HG02610 (cell line): ENCODE data around the gene TSHZ2.

ENCODE experiments used
- ATAC-seq: cut with Tn5 transposase; IDR thresholded peaks from one replicate; pipeline ENCODE4 v1.9.1; 2021; ENCODE audit warnings: mild to moderate bottlenecking, moderate library complexity; ENCODE audit not compliant: unreplicated experiment

Gene TSHZ2, protein sequence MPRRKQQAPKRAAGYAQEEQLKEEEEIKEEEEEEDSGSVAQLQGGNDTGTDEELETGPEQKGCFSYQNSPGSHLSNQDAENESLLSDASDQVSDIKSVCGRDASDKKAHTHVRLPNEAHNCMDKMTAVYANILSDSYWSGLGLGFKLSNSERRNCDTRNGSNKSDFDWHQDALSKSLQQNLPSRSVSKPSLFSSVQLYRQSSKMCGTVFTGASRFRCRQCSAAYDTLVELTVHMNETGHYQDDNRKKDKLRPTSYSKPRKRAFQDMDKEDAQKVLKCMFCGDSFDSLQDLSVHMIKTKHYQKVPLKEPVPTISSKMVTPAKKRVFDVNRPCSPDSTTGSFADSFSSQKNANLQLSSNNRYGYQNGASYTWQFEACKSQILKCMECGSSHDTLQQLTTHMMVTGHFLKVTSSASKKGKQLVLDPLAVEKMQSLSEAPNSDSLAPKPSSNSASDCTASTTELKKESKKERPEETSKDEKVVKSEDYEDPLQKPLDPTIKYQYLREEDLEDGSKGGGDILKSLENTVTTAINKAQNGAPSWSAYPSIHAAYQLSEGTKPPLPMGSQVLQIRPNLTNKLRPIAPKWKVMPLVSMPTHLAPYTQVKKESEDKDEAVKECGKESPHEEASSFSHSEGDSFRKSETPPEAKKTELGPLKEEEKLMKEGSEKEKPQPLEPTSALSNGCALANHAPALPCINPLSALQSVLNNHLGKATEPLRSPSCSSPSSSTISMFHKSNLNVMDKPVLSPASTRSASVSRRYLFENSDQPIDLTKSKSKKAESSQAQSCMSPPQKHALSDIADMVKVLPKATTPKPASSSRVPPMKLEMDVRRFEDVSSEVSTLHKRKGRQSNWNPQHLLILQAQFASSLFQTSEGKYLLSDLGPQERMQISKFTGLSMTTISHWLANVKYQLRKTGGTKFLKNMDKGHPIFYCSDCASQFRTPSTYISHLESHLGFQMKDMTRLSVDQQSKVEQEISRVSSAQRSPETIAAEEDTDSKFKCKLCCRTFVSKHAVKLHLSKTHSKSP (N-terminal part only)

GRCh38 chr20:52972190-52972937 lies at the start of gene TSHZ2:
Gene TSHZ2 (plus strand): TSS chr20:52972358. CDS start chr20:52973294, 936 bp downstream.
- no peak for ATAC-seq

DNA sequence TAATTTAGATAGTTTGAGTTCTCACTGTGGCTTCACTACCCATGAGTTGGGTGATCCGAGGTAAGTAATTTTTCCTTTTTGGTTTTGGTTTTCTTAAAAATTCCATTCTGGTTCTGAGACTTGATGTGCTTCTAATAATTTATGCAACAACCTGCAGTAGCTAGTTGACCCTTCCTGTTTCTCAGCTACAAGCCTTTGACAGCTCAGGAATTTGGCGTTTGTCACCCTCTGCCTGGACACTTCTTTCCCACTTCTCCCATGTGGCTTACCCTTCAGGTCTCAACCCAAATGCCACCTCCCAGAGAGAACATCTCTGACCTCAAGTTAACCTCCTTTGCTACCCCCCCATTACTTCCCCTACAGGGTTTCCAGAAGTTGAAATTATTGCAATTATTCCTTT lies 49.7 kb upstream of the TSHZ2 start:
- ATAC-seq: no peak

DNA sequence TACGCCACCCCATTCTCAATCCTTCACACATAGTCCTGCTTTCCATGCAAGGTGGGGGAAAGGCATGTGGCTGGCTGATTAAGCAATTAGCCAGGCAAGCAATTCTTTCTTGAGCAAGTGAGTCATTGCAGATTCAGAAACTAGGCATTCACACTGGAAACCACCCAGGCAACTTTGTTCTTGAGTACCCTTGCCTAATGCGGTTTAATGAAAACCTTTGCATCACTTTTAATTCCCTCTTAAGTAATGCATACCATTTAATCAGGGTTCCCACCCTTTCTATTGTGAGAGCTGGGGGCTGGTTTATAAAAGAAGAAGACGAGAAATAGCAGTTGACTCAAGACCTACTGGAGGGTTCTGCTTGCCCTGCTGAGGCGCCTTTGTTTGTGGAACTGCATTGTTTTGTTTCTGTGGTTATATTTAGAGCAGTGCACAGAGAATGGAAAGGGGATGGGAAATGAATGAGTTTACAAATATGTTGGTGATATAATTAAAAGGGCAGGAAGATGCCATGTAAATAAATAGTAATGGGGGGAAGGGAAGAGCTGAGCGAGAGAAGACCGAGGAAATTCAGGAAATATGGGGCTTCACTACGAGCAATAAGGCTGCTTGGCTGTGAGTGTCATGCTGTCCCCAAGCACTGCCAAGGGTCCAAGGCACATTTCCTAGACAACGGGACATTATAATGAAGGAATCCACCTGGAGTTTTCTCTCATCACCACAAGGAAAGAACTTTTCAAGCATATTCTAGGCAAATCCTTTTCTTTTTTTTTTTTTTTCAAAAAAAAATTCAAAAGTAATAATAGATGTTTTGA lies 48.8 kb upstream of the TSHZ2 start:
- ATAC-seq: no peak

DNA sequence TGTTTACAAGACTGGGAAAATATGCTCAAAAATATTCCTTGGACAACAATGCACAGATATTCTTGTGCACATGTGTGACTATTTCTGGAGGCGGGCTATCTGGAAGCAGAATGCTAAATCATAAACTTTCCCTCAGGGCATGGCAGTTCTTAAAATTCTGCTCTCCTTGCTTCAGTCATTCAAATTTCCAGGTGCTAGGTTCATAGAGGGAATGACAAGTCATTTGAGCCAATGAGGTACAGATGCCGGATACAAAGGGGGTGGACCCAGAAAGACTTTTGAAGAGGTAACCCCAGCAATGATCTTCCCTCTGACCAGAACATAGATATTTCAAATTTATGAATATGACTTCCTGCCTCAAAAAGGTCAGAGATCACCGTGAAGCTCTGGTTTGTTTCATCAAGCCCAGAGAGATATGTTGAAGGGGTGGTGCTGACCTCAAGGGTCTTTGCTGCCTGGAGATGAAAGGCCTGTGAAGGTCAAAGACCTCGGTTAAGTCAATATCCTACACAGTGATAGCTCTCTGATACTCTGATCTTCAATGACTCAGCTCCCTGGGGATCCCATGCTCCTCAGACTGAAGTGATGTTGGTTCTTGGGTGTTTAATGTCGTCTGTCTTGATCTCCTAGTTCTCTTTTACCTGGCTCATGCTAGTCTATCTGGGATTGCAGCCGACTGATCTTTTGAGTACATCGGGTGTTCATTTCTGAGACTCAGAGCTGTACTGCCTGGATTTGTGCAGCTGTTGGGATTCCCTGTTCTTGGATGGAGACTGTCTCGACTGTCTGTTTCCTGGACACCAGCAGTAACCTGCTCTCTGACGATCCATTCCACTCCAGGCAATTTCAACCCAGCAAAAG lies 47.5 kb upstream of the TSHZ2 start:
- ATAC-seq: no peak

- no peak for ATAC-seq
Measured at GRCh38 chr20:52926505-52926904, 45.7 kb upstream of the TSHZ2 start.

GRCh38 chr20:52933867-52934266 lies 38.3 kb upstream of the TSHZ2 start:
- no peak for ATAC-seq

DNA sequence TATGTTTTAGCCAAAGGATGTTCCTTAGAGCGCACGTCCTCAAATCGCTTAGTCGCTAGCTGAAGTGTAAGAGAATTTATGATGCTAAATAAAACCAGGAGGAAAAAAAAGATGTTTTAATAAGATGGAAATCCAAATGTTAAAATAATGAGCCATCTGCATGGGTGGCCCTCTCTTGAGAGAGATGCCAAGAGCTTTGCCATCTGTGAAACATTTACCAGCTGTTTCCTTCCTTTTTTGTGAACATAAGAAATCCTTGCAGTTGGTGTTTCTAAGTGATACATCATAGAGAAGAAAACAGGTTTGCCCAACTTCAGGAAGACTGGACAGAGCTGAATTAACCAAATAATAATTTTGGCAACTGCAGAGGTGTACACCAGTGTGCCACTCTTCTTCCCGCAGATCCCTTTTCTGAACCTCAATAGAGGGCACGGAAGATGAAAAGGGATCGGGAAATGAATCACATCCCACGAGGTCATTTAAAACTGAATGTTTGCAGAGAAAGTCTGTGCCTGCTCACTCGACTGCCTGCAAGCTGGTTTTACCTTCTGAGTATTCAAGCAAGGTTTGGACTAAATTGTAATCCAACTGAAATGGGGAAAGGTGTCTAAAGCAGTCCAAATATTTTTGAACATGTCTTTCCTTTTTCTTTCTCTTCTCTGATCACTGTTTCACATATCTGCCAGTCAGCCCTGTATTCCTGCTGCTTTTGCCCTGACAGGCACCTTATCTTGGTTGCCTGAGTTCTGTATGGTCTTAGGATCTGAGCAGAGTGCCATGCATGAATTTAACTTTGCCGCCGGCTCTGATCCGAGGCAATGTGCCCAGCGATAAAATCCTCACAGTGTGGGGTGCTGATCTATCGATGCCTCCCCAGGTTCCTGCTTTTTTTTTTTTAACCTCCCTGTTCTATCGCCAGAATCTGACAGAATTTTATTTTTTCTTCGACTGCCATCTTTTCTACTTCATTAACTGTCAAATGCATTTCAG lies 35.5 kb upstream of the TSHZ2 start:
- ATAC-seq: no peak

- no peak for ATAC-seq
Measured at GRCh38 chr20:52937591-52938100, 34.5 kb upstream of the TSHZ2 start.

GRCh38 chr20:52939141-52939540 lies 33.0 kb upstream of the TSHZ2 start:
- ATAC-seq: no peak

- ATAC-seq: no peak
Measured at GRCh38 chr20:52941808-52942207, 30.4 kb upstream of the TSHZ2 start.

DNA sequence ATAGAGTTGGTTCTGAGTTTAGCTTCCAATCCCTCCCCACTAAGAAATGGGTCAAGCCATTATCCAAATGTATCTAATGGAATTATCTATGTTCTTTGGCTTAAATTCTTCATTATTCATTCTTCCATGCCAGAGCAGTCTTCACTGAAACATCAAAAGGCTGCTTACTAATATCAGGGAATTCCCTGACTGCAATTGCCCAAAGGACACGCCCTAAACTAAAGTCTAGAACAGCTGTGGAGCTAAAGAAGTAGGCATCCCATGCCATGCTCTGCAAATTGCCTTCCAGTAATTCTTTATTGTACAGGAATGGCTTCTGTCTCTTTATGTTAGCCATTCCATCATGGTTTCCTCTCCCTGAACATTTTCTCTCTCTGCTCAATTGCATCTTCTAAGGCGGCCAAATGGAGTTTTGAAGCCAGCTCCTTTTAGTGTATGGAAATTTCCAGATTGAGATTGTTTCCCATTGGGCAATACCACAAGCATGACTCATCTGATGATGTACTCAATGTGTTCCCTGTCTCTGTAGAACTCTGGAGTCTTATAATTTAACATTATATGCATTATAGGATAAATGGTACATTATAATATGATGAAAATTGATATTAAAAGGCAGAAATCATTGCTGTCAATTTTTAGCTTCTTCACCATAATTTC lies 28.8 kb upstream of the TSHZ2 start:
- no peak for ATAC-seq

GRCh38 chr20:52945268-52945667 lies 26.9 kb upstream of the TSHZ2 start:
- no peak for ATAC-seq

DNA sequence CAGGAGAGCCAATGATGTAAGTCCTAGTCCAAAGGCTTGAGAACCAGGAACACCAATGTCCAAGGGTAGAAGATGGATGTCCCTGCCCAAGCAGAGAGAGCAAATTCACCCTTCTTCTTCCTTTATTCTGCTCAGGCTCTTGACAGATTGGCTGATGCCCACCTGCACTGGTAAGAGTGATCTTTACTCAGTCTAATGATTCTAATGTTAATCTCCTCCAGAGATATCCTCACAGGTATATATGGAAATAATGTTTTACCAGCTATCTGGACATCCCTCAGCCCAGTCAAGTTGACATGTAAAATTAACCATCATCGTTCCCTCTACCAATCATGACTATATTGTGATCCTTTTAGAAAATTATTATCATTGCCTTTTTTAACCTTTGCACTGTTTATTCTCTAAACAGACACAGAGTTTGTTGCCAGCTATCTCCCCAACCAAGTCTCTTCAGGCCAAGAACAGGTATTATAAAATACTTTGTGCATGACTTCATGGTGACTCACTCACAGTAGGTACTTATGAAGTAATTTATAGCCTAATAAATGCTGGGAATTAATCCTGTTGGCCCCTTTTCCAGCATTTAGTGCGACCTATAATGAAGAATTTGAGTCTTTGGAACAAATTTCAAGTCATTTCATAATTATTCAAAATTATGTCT lies 26.2 kb upstream of the TSHZ2 start:
- ATAC-seq: no peak

DNA sequence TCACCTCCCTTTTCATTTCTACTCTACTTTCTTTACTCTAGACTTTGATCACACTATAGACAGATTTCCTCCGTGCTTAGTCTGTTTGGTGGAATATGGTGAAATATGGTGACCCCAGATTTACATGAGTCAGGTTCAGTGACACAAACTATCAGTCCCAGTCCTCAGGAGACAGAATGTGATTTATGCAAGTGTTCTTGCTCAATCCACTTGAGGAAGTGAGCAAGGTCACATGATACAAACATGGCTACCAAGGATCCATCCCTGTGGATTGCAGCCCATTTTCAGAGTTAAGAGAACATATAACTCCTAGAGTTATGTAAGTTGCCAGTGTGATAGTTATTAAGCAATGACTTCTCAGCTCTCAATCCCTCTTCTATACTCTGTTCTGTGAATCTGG lies 23.7 kb upstream of the TSHZ2 start:
- ATAC-seq: no peak

DNA sequence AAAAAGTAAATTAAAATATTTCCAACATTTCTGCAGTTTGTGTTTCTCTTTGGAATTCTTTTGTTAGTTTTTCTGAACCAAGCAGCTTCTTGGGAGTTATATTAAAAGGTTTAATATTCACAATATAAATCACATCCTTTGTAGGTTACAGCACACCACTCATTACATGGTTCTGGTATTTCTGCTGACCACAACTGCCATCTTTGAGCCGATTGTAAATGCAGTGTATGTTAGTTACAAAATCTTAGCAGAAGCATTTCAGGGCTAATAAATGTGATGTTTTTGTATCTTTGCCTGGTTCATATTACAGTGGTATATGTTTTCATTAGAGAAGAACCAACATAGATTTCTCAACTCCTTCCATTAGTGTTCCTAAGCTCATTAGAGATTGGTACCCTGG lies 19.1 kb upstream of the TSHZ2 start:
- ATAC-seq: no peak

DNA sequence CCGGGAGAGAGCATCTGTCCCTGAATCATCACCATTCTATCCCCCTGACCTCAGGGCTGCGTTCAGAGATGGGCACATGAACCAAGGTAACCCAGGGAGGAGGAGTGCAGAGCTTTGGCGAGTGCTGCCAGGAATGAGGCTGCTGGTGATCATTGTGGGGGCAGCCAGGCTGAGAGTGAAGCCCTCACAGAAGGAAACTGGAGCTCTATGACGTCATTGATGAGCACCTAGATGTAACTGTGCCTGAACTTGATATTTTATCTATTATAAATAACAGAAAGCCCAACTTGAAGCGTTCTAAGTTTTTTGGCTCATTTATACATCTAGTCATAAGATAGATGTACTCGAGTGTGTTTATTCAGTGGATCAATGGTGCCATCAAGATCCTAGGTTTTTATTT lies 17.3 kb upstream of the TSHZ2 start:
- ATAC-seq: no peak

DNA sequence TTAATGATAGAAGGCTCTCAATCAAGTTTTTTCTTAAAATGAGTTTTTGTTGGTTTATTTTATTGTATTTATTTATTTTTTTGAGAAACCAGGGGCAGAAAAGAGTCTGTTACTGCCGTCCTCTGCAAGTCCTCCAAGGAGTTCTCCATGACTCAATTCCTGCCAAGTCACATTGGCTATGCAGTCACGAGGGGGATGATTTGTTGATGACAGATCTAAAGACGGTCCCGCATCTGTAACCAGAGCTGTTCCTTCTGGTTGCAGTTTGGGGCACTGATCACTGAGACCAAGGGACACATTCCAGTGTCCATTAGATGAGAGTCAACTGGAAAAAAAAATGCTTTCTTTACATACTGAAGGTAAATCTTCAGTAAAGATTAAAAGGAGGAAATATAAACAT lies 13.9 kb upstream of the TSHZ2 start:
- ATAC-seq: no peak
